ENCODE results near the gene VRK1. TPM values are rescaled to one million over a fixed set of nuclear protein-coding genes. Genes with fewer than 3 reads are reported as not detected.

Gene VRK1
- total RNA-seq, 1 experiment from 2014 or later, result 26.5 TPM

GRCh38 chr14:96847451-96847850, 50.3 kb downstream of the VRK1 start:
- DNase-seq (ENCODE audit: low read depth, low spot score) (no peak), ATAC-seq (no peak)
- no peak overlapping the region for H3K4me3 ChIP-seq (ENCODE audit: low read depth in 2 of 2, low read length in 2 of 2)
- ChIA-PET CTCF (no interaction called here), POLR2A (no interaction called here)
- no peaks in the 10 kb centered on the region for H3K4me1 ChIP-seq (ENCODE audit: control insufficient read depth, insufficient read depth, low read length)
- TF ChIP-seq CTCF (IDR thresholded peaks at IDR 0.05), result no peak
- TF ChIP-seq SIN3A (IDR thresholded peaks at IDR 0.05; ENCODE audit: borderline replicate concordance, insufficient read depth, low read depth, low read length), result no peak
- no peak for TF ChIP-seq REST (IDR thresholded peaks at IDR 0.05; ENCODE audit: insufficient read depth in 1 of 2, low read depth in 2 of 2, low read length in 1 of 2)
- no peak for TF ChIP-seq POLR2AphosphoS5 (IDR thresholded peaks at IDR 0.05; ENCODE audit: low read depth, low read length)
- no peak for TF ChIP-seq TCF7L2 (IDR thresholded peaks at IDR 0.05; ENCODE audit: low read depth, low read length)
- no peak overlapping the region for H3K27ac ChIP-seq (ENCODE audit: low read length)
- no TSS peak for BruUV-seq (replicated peaks)
- intact Hi-C loops (cut with micrococcal nuclease; ENCODE audit: unreplicated experiment) (no loop called here), in situ Hi-C loops (cut with HindIII; ENCODE audit: low pct_unique_long_range_greater_than_20kb, low sequenced_read_pairs) (no loop called here)
- H3K9me3 ChIP-seq (ENCODE audit: control insufficient read depth, insufficient read depth, low read depth, low read length), result no peaks in the 10 kb centered on the region
- H3K36me3 ChIP-seq (ENCODE audit: control insufficient read depth, insufficient read depth, low read length), result peaks cover 2% of the 10 kb centered on the region; the same call in 1 of the 2 replicates
- H3K27me3 ChIP-seq (ENCODE audit: control insufficient read depth, insufficient read depth, low read length), result no peaks in the 10 kb centered on the region

- intact Hi-C loops (cut with micrococcal nuclease; ENCODE audit: unreplicated experiment), result no loop called here
- TF ChIP-seq SIN3A (IDR thresholded peaks at IDR 0.05; ENCODE audit: borderline replicate concordance, insufficient read depth, low read depth, low read length) (no peak), REST (IDR thresholded peaks at IDR 0.05; ENCODE audit: insufficient read depth in 1 of 2, low read depth in 2 of 2, low read length in 1 of 2) (no peak)
- Histone ChIP-seq H3K4me3 (ENCODE audit: low read depth in 2 of 2, low read length in 2 of 2) (no peak overlapping the region), H3K4me1 (ENCODE audit: control insufficient read depth, insufficient read depth, low read length) (no peaks in the 10 kb centered on the region), H3K36me3 (ENCODE audit: control insufficient read depth, insufficient read depth, low read length) (peaks cover 2% of the 10 kb centered on the region; the same call in 1 of the 2 replicates), H3K9me3 (ENCODE audit: control insufficient read depth, insufficient read depth, low read depth, low read length) (no peaks in the 10 kb centered on the region), H3K27ac (ENCODE audit: low read length) (no peak overlapping the region), H3K27me3 (ENCODE audit: control insufficient read depth, insufficient read depth, low read length) (no peaks in the 10 kb centered on the region)
- ChIA-PET CTCF (no interaction called here), POLR2A (no interaction called here)
- no TSS peak for BruUV-seq (replicated peaks)
- ATAC-seq, result no peak
- in situ Hi-C loops (cut with HindIII; ENCODE audit: low pct_unique_long_range_greater_than_20kb, low sequenced_read_pairs), result no loop called here
- DNase-seq (ENCODE audit: low read depth, low spot score), result no peak
Measured at GRCh38 chr14:96848011-96848410, 50.8 kb downstream of the VRK1 start.

Measured in Panc1 (cell line).